NCI-H1092 (cell line): ENCODE results near the gene BTN3A1.
A peak's percentile ranks its signal among the peaks of the same experiment; 100 is the strongest.
"Not testable (repeated sequence)": the region's sequence is repeated elsewhere in the genome, so short reads cannot be mapped to it uniquely, and the experiment has no call there.

Experiments
- DNase-seq: peaks from one replicate; lab custom pipeline; 2025; lab: John Stamatoyannopoulos, UW

BTN3A1 gene

DNA sequence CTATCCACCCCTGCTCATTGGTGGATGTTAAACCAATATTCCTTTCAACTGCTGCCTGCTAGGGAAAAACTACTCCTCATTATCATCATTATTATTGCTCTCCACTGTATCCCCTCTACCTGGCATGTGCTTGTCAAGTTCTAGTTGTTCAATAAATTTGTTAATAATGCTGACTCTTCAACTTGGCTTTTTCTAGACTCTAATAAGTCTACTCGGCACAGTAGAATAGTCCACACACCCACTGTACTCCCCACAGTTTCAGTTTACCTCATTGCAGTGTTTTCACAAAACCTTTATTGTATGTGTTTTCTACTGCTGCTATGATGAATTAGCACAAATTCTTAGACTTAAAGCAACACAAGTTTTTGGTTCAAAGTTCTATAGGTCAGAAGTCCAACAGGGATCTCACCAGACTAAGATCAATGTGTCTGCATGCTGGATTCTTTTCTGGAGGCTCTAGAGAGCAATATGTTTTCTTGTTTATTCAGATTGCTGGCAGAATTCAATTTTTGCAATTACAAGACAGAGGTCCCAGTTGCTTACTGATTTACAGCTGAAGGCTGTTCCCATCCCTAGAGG is 13.1 kb downstream of the BTN3A1 start:
- DNase-seq, result no peak

DNA sequence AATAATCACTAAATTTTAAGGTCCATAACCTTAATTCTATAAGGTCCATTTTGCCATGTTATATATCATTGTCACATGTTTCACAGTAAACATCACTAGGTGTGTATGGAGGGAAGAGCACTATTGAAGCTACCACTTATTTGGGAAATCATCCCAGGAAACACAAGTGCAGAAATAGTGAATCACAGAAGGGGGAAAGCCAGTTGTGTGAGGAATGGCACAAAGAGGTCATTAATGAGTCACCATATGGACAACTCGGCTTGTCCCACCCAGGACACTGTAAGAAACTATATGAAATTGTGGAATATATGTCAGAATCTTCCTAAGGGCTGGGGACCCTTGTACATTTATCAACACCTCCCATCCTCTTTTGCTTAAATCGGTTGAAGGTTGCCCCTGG is 13.7 kb downstream of the BTN3A1 start:
- DNase-seq, result no peak

GRCh38 chr6:26416288-26416687 is 14.2 kb downstream of the BTN3A1 start:
- DNase-seq, result no peak

DNA sequence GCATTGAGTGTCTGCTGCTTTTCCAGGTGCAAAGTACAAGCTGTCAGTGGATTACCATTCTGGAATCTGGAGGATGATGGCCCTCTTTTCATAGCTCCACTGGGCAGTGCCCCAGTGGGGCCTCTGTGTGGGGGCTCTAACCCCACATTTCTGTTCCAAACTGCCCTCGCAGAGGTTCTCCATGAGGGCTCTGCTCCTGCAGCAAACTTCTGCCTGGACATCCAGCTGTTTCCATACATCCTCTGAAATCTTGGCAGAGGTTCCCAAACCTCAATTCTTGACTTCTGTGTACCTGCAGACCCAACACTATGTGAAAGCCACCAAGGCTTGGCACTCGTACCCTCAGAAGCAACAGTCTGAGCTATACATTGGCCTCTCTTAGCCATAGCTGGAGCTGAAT is 16.0 kb downstream of the BTN3A1 start:
- DNase-seq, result not testable (repeated sequence)

- DNase-seq, result not testable (repeated sequence)
Observed at GRCh38 chr6:26418795-26419194, 16.7 kb downstream of the BTN3A1 start.

- DNase-seq, result no peak
Observed at GRCh38 chr6:26420688-26421171, 18.7 kb downstream of the BTN3A1 start.

GRCh38 chr6:26421259-26422144 is 19.4 kb downstream of the BTN3A1 start:
- peak; percentile 5 for DNase-seq

GRCh38 chr6:26422329-26422728 is 20.3 kb downstream of the BTN3A1 start:
- DNase-seq, result no peak

DNA sequence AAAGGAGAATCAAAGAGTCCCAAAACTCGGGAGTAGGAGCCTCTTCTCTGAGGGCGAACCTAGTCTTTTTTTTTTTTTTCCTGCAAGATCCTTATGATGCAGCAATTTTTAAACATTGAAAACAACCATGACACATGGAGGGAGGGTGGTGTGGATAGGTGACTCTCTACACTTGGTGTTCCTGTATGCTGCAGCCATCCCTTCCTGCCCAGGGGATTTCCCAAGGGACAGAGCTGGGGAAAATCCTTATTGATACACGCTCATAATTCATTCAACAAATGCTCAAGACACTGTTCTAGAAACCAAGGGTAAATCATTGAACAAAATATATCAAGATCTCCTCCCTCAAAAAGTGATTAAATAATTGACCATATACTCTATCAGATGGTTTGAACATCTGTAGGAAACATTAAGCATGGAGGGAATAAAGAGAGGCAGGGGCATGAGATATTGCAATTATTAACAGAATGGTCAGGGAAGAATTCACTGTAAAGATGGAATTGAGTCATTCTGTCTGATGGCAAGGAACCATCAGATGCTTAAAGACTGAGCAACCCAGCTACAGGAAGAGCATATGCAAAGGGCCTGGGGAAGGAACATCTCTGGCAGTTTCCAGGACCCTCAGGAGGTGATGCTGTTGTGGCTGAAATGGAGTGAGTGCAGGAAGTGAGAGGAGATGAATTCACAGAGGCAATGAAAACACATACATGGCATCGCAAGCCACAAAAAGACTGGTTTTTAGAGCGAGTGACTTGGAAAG is 24.8 kb downstream of the BTN3A1 start:
- DNase-seq, result no peak

DNA sequence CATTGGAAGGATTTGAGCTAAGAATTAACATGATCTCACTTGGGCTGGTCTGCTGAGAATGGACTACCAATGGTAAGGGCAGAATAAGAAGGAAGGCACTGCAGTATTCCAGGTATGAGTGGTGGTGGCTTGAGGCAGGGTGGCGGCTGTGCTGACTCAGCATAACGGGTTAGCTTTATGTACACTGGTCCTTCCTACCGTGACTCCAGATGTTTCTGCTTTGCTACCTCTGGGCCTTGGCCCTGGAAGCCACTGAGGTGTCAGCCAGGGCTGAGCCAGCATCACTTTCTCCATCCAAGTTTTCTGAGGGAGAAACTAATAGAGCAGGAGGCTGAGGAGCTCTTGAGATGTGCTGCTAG is 25.4 kb downstream of the BTN3A1 start:
- DNase-seq, result no peak

DNA sequence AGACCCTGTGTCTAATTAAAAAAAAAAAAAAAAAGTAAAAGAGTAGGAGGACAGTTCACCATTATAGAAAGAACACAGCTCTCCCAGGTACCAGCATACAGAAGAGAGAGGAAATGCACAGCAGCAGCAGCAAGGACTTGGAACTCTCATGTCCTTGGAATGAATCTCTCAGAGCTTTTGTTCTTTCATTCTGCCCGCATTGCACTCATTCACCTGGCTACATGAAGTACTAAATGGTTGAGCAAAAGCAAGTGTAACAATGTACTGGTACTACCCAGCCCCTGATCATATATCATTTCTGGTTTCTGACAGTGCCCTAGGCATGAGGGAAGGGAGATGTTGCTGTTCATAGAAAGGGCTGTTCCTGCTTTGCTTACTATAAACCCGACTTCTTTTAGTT is 26.1 kb downstream of the BTN3A1 start:
- no peak for DNase-seq

- no peak for DNase-seq
Observed at GRCh38 chr6:26430787-26431186, 28.7 kb downstream of the BTN3A1 start.

DNA sequence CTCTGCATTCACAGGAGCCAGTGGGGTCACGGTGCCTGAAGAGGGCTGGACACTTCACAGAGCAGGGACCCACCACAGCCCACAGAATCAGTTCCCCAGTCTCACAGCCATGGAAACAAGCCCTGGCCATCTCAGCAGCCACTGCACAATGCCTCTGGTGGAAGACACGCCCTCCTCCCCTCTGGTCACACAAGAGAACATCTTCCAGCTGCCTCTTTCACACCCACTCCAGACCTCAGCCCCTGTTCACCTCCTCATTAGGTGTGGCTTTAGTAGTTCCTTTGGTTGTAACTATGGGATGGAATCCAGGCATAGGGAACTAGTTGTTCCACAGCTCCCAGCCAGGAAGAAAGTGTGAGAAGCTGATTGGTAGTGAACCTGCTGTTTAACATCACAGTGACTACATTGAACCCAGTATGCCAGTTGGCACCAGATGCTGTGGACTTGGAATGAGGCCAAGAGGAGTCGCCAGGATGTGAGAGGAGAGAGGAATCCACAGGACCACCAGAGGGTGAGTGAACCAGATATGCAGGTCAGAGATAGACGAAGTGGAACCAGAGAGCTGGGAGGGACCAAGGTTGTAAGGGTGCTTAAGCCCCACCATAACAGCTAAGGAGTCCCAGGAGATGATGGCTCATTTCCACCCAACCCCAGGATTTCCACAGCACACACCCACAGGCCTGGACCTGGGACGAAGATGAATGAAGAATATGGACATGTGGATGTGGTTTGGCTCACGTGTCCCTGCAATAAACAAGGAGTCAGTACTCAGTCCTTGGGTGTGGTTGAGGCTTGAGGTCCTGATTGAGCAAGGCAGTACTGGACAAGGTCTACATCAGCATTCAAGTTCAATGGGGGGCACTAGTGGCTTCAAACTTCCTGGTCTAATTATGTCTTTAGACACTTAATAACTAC is 29.4 kb downstream of the BTN3A1 start:
- no peak for DNase-seq

DNA sequence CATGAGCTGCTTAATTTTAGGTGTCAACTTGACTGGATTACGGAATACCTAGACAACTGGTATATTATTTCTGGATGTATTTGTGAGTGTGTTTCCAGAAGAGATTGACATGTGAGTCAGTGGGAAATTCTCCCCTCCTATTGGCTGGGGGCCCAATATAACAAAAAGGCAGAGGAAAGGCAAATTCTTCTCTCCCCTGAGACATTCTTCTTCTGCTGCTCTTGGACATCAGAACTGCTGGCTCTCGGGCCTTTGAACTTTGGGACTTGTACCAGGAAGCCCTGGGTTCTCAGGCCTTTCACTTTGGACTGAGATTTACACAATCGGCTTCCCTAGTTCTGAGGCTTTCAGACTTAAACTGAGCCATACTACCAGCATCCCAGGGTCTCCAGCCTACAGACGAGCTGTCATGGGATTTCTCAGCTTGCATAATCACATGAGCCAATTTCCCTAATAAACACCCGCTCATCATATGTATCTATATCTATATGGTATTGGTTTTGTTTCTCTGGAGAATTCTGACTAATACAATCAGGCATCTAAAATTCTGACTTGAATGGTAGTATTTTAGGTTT is 30.6 kb downstream of the BTN3A1 start:
- DNase-seq, result no peak

- DNase-seq, result not testable (repeated sequence)
Observed at GRCh38 chr6:26433680-26434079, 31.6 kb downstream of the BTN3A1 start.

DNA sequence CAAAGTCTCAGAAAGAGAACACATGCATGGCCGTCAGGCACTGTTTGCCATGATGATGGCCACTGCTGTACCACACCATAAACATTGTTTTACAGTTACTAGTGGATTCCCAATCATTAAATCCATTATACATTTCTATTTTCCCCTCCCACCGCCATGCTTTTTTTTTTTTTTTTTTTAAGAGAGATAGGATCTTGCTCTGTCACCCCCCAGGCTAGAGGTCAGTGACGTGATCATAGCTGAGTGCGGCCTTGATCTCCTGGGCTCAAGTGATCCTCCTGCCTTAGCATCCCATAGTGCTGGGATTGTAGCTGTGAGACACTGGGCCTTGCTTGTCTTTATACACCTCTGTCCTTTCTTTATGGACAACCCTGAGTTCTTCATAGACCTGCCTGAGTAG is 33.9 kb downstream of the BTN3A1 start:
- no peak for DNase-seq

DNA sequence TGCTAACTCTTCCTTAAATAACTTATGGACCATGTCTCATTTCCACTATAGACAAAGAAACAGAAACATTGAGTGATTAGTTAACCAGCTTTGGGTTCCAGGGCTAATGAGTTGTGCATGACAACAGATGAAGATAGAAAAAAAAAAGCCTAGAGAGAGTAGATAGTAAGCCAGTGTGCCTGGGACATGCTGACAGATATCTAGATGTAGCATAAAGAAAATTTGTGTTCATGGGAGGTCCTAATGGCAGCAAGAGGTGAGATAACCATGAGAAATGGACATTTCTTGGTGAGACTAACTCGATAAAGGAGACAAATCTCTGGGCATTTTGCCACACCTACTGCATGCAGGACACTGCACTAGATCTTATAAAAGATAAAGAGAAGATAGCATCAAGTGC is 35.5 kb downstream of the BTN3A1 start:
- no peak for DNase-seq

DNA sequence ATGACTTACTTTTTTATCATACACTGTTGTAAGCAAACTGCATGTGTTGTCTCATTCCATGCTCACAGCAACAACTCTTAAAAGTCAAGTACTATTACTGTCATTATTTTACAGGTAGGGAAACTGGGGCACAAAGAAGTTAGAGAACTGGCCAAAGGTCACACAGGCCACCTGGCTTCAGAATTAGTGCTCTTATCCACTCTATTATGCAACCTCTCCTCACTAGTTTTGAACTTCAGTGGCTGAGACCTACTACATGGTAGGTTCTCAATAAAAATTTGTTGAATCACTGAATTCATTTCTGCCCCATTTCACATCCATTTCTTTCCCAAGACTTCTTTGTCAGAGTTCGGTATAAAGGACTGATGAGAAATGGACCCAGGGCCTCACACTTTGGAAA is 35.9 kb downstream of the BTN3A1 start:
- no peak for DNase-seq

- DNase-seq, result no peak
Observed at GRCh38 chr6:26439151-26440125, 37.4 kb downstream of the BTN3A1 start.

GRCh38 chr6:26440977-26441358 is 38.9 kb downstream of the BTN3A1 start:
- no peak for DNase-seq
